SHP77 treated with DMSO at 0.1 percent for 48 hours (cell line): Measurements from ENCODE around the gene MAD1L1.
"Not testable (repeated sequence)": the region's sequence is repeated elsewhere in the genome, so short reads cannot be mapped to it uniquely, and the experiment has no call there.

Experiments
- DNase-seq: peaks from one replicate; lab custom pipeline; 2025; lab: John Stamatoyannopoulos, UW

MAD1L1 gene

DNA sequence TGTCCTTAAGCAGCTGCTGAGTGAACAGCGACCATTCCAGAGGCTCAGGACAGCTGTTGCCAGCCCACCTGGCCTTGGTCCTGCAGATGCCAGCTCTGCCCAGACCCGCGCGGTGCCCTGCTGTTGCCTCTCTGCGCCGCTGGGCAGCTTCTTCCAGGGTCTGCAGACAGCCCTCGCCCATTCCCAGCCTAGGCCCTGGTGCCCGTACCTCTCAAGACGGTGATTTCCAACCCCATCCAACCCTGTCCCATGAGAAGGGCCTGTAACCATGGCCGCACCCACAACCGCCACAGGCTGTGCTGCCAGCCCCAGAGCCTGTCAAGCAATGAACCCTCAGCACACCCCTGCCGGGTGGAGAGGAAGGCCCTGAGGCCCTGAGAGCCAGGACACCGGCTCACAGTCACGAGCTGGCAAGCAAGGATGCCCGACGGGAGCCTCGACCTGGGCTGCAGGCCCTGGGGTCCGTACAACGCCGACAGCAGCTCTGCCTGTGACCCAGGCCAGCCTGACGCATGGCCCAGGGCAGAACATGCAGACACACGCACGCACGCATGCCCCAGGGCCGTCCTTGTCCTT is 231.9 kb downstream of the MAD1L1 start:
- DNase-seq: no peak

DNA sequence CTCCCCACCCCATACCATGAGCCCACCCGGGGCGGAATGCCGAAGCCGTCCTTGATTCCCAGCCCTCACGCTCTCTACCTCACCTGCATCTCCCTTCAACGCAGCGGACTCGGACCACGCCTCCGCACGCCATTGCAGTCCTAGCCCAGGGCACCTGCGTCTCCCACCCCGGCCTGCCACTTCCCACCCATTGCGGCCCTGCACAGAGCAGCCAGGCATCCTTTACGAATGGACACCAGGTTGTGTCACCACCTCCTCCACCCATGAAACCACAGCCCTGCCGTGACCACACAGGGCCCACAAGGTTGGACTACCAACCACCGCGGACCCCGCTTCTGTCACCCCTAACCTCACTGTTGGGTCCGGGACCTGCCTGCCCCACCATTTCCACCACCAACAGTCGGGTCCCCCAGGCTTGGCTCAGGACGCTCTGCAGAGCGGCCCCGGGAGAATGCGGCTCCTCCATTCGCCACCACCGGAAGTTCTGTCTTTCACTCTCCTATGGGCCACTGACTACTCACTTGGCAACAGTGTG is 232.5 kb downstream of the MAD1L1 start:
- DNase-seq: no peak

DNA sequence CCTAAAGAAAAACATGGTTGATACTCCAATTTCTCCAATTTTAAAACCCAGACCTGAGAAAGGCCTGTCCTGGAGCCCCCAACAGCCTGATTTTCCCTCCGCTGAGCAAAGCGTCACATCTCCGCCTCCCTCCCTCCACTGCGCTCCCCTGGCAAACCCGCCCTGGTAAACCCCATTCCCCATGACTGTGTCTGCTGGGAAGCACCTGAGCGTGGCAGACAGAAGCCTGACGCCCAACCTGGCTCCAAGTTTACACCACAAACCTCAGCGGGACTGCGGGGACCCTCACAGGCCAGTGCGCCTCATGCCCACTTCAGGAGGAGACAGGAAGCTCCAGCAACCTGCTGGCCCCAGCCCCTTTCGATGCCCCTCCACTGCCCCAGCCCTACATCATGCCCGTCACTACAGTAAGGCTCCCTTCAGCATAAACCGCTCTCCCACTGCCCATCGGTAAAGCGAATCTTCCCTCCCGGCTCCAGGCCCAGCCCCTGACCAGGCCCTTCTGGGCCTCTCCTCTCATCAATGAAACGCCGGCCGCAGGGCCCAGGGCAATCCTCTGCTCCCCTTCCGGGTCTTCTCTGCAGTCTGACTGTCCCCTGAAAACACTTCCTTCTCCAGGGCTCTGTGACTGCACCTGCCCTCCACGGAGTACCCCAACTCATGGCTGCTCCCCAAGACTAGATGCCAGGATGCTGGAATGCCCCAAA is 233.3 kb downstream of the MAD1L1 start:
- DNase-seq: no peak

DNA sequence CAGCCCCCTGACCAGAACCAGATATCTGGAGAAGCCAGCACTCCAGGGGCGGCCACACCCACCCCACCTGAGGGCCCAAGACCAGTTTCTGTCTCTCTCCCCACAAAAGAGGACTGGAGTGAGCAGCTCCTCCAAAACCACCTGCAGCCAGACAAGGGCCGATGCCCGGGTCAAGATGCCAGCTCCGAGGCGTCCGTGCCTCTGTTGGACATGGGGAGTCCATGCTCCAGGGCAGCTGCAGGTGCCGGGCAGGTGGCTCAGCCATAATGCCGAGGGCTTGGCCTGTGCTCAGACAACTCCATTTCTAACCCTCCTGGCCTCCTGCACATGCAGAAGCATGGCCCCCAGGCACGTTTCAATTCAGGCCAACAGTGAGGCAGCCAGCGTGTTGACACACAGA is 234.6 kb downstream of the MAD1L1 start:
- no peak for DNase-seq

DNA sequence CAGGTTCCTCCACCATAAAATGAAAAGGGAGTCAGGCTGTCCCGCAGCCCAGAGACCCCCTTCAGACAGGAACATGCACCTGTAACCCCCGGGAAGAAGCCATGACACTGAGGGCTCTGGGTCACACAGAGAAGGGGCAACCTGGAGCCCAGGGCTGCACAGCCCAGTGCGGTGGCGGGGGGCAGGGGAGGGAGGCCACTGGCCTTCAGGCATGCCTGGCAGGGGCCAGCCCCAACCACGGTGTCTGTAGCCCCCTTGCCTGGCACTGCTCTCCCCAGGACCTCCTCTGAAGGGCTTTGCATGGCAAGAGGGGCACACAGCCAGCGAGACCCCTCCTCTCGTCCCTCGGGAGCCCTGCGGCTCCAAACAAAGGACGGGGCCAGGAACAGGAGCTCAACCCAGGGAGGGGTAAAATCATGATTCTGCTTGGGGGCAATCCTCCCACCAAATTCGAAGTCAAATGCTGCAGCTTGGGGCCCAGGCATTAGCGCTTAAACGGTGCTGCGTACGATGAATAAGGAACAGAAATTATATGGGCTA is 235.1 kb downstream of the MAD1L1 start:
- DNase-seq: no peak

DNA sequence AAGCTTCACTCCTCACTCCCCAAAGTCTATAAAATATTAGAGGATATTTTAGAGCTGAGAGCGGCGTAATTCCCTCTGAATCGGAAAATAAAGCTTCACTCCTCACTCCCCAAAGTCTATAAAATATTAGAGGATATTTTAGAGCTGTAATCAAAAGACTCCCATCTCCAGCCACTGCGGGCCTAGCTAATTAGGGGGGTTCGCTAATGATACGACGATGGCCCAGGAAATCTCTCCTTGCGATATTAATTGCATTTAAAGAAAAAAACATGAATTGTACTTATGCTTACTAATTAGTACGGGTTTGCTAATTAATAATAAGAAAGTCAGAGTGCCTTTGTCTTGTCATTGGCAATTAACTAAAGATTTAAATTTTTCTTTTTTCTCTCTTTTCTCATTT is 235.9 kb downstream of the MAD1L1 start:
- DNase-seq: no peak

DNA sequence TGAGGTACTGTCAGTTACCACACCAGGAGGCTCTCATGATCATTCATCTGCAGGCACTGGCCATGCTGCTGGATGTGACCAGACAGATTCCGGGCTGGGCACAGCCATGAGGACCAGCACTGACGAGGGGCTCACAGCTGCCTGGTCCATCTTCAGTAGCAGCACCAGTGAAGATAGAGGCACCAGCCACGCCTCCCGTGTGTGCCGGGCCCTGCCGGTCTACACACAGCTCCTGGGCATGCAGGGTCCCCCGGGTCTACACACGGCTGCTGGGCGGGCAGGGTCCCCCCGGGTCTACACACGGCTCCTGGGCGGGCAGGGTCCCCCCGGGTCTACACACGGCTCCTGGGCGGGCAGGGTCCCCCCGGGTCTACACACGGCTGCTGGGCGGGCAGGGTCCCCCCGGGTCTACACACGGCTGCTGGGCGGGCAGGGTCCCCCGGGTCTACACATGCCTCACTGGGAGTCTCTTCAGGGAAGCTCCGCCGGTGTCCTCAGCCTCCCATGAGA is 236.8 kb downstream of the MAD1L1 start:
- not testable (repeated sequence) for DNase-seq

DNA sequence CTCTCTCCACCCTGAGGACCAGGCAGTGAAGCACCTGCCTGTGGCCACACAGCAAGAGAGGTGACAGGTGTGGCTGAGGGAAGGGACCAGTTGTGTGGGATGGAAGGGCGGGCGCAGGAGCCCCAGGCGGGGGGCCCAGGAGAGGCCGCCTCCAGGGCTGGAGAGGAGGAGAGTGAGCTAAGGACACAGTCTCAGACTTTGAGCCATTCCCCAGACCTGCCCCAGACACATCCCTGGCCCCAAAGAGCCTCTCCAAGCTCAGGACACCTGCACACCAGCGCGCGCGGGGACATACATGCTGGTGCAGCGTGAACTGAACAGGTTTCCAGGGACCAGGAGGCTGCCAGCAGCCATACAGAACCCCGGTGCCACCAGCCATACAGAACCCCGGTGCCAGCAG is 237.3 kb downstream of the MAD1L1 start:
- DNase-seq: no peak

DNA sequence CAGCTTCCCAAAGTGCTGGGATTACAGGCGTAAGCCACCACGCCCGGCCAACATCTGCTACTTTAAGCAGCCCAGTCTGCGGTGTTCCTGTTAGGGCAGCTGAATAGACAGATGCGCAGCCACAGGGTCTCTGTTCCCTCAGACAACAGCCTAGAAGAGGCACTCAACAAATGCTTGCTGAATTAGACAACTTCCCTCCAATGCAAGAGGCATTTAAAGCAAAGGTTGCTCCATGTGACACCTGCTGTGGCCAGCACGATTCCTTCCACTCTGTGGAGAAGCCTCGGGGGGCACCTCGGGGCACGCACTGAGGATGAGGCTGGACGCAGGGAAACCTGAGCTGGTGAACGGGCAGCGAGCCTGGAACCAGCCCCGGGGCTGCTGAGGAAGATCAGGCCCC is 237.8 kb downstream of the MAD1L1 start:
- DNase-seq: peak; percentile 91

DNA sequence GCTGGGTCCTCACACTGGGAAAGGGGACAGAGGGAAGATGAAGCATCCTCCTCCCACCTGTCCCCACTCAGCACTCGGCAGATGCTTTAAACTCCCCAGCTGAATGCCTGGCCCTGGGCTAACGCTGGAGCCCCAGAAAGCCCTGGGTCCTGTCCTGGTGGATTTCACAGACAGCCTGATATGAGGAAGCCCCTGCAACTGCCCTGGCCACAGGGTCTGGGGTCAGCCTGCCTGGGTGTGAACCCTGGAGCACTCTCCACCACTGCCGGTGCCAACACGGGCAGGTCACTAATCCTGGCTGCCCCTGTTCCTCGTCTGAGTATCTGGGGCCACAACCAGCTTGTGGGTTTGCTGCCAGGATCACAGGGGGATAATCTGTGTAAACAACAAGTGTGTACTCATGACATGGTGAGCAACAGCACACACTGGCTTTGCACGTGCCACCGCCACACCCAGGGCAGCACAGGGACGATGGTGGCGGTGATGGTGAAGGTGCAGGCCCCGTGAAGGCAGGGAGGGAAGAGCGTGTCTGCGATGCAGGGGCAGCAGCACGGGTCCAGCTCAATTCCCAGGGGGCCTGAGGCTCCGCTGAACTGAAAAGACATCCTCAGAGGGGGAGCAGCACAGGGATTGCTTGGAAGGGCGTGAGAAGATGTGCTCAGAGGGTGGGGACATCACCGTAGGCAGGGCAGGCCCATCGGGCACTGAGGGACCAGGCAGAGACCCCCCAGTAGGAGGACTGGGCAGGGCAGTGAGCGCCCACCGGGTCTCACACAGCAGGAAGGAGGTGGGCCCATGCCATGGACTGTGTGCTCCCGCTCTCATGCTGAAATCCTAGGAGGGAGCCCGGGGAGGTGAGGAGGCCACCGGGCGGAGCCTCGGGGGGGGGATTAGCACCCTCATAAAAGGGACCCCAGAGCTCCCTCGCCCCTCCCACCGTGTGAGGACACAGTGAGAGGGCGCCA is 238.7 kb downstream of the MAD1L1 start:
- DNase-seq: peak; percentile 33

DNA sequence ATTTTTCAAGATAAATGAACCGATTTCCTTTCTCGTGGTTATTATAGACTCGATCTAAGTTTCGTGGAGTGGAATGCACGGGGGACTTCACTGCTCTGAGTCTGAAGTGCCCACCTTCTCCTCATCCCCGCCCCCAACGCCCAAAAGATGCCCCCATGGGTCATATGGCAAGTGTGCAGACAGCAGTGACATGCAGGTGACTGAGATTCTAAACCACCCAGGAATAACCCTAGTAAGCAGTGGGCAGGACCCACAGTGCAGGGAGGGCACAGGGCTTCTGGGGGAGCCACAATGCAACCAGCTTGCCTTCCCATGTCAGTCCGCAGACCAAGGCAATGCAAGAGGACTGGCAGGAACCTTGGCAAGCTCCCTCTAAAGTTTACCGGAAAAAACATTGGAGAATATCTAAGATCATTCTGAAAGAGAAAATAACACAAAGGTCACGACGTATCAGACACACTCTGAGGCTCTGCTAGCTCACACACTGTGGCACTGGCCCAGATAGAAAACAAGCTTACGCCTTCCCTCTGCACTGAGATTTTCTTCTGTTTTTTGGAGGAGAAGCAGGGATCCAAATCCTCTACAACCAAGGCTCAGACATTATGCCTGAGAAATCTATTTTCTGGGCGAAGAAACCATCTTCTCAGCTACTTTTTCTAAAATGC is 239.6 kb downstream of the MAD1L1 start:
- DNase-seq: no peak

DNA sequence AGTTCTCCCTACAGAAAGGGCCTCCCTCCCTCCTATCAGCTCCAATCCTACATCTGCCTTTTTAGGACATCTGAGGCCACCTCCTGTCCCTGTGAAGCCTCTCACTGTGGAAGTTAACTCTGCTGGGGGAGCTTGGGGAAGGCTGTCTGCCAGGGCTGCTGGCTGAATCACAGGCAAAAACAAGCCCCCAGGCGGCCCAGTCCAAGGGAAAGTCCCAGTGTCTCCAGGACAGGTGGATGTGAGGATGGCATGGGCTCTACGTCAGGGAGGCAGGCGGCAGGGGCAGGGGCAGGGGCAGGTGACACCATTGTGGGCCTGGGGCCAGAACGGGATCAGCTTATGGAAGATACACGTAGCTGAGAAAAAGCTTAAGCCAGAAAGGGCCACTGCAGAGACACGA is 240.2 kb downstream of the MAD1L1 start:
- DNase-seq: peak; percentile 67

DNA sequence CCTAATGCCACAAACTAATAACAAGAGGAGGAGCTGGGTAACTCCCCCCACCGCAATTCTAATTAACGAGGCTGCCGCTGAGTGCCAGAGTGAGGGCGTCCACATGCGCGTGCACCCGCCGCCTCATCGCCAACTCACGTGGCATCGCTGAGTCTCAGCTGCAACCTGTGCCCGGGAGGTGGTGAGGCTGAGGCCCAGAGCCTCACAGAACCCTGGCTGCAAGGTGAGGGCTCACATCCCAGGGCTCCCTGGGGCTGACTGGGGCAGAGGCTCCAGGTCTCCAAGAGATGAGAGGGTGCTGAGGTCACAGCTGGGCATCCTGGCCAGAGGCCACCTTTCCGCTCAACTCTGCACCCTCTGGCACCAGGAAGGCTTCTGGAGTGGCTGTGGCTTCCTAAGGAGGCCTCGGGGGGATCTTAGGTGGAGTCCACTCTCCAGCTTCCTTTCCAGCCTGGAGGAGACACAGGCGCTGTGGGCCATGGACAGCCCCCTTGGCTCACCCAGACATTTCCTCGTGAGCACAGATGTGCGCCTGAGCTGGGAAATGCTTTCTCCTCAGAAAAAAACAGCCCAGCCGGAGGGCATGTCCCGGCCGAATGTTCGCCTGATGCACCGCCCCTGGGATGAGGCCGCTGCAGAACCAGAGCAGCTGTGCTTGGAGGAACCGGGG is 242.6 kb downstream of the MAD1L1 start:
- no peak for DNase-seq

DNA sequence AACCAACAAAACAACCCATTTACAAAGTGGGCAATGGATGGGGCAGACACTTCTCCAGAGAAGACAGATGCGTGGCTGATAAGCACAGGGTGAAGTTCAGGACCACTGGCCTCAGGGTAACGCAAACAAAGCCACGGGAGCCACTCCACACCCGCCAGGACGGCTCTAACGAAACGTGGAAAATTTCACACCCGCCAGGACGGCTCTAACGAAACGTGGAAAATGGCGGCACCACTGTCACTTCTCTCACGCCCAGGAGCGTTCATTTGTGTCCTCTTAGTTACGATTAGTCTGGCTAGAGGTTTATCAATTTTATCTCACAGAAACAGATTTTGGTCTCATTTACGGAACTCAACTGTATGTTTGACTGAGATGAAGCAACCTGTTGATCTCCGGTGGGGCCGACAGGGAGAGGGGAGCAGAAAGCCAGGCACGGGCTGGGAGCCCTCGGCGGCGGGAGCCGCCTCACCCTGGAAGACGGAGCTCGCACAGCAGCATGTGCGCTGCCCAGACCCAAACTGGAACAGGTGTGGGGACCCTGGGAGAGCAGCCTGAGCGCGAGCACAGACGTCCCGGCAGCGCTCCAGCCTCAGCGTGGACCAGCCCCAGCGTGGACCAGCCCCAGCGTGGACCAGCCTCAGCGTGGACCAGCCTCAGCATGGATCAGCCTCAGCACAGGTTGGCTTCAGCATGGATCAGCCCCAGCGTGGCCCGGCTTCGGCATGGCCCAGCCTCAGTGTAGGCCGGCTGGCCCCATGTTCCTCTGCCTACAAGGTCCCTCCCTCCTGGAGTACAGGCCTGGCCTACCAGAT is 243.5 kb downstream of the MAD1L1 start:
- DNase-seq: no peak

DNA sequence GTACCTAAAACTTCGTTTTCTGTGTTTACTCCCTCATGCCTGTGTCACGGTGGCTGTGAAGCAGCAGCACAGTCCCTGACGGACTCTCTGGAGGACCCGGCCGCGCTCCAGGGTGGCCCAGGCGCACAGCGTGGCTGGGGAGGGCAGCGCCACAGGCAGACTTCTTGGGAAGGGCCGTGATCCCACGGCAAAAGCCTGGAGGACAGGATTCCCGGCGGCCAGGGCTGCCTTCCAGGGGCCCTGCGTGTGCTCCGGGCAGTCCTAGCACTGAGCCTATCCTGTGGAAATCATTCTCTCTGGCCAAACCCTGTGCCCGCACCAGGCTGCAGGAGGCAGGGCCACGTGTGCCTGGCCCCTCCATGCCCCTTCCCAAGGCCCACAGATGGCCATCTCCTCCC is 244.2 kb downstream of the MAD1L1 start:
- DNase-seq: no peak

DNA sequence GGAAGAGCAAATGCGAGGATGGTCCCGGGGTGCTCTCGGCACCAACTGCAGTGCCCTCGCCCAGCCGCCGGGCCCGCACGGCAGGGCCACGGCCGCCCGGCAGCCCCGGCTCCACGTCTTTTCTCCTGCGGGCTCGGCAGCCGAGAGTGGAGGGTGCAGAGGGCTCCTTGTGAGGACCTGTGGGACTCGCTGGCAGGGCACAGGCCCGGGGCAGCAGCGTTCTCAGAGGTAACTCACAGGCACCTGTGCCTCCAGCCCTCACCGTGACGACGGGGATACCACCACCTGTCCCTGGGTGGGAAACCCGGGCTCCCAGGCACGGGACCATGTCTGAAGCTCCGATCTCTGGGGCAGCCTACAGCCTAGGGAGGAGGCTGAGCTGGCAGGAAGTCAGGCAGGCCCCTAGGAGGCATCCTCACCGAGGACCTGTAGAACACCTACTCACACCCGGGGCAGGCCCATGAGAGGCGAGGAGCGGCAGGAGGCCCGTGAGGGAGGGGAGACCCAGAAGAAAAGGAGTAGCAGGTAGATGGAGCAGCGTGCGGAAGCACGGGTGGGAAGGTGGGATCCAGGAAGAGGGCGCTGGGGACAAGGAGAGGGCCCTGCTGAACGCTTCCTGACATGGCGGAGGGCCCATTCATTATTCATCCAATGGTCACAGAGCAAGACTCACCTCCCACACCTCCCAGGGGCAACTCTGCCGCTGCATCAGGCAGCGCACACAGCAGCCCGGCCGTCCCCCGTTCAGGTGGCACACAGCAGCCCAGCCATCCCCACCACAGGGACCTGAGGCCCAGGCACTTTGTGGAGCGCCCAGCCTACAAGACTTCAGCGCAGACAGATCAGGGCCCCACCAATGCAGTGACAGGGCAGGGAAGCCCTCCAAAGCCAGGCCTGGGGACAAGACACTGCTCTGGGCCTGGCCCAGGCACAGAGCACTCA is 244.9 kb downstream of the MAD1L1 start:
- DNase-seq: no peak

DNA sequence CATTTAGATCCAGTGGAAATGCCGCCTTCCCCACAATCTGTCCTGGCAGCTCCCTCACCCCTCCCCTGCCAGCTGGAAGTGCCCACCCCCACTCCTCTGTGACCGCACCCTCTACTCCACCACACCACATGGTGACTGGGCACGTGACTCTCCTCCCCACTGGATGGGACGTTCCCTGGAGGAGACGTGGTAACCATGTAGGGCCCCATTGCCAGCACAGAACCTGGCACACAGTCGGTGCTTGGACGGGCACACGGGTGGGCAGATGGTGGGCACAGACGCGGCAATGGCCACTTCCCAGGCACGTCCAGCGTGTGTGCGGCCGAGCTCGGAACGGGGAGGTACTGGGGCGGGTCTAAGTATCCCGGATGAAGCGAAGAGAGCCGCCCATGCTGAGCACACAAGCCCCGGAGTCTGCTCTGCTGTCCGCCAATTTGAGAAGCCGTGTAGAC is 245.6 kb downstream of the MAD1L1 start:
- DNase-seq: no peak

DNA sequence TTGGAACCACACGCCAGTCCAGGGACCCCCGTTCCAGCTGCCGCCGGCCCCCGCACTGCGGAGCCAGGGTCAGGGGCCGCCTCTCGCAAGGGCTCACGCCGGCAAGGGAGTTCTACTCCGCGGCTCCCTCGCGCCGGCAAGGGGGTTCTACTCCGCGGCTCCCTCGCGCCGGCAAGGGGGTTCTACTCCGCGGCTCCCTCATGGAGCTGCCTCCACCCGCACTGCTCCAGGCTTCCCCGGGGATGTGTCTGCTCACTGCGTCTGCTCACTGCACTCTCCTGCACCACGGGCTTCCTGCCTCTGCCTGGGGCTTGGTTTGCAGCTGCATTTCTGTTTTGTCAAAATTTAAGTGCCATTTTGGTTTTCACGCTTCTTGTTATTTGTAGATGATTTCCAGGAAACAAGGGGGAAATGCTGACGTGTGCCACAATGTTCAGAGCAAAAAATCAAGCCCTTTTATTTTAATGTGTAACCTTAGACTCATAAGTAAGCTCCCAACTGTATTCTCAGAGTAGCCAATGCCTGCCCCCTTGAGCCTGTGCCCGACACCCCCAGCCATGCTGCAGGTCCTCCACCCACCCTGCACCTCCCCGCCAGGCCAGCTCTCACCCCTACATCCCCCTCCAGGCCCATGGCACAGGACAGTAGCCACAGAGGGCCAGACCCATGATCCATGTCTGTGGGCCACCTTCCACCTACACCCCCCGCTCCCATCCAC is 246.2 kb downstream of the MAD1L1 start:
- no peak for DNase-seq
